OCI-LY1 (cell line): ENCODE results near the gene TNFRSF12A.

ENCODE experiments used
- EZH2 ChIP-seq: fragments of 200-600 bp; sonication (generic), shearing (Covaris generic); IDR thresholded peaks from 2 replicates; pipeline ENCODE4 v1.8.0; 2017; ENCODE audit warnings: borderline replicate concordance, mixed run types, mild to moderate bottlenecking, antibody characterized with exemption, low read length, moderate library complexity, mixed read lengths
- TF ChIP-seq, protein P1 (sequence below): fragments of 200-600 bp; sonication (generic), shearing (Covaris generic); IDR thresholded peaks from 2 replicates; pipeline ENCODE4 v1.5.1; 2017; ENCODE audit warnings: mild to moderate bottlenecking, antibody characterized with exemption, low read length, moderate library complexity, mixed read lengths

DNA sequence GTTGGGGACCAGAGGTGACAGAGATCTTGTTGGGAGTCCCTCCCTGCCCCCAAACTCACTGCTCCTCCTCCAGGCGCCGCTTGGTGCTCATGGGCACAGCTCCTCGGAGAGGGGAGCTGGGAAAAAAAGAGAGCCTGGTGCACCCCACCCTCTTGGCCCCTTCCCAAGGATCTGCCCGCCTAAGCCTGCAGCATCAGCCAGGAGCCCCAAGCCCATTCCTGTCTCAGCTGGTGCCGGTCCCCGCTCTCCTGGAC is 3.2 kb downstream of the TNFRSF12A start:
- TF ChIP-seq, protein P1, sequence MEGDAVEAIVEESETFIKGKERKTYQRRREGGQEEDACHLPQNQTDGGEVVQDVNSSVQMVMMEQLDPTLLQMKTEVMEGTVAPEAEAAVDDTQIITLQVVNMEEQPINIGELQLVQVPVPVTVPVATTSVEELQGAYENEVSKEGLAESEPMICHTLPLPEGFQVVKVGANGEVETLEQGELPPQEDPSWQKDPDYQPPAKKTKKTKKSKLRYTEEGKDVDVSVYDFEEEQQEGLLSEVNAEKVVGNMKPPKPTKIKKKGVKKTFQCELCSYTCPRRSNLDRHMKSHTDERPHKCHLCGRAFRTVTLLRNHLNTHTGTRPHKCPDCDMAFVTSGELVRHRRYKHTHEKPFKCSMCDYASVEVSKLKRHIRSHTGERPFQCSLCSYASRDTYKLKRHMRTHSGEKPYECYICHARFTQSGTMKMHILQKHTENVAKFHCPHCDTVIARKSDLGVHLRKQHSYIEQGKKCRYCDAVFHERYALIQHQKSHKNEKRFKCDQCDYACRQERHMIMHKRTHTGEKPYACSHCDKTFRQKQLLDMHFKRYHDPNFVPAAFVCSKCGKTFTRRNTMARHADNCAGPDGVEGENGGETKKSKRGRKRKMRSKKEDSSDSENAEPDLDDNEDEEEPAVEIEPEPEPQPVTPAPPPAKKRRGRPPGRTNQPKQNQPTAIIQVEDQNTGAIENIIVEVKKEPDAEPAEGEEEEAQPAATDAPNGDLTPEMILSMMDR: no peak
- no peak for TF ChIP-seq EZH2
